ENCODE measurements around the gene PRKCA. TPM values are rescaled to one million over a fixed set of nuclear protein-coding genes. Genes with fewer than 3 reads are reported as not detected.

The PRKCA gene
- total RNA-seq, 1 donor from 2014 or later, result 2.2 TPM

DNA sequence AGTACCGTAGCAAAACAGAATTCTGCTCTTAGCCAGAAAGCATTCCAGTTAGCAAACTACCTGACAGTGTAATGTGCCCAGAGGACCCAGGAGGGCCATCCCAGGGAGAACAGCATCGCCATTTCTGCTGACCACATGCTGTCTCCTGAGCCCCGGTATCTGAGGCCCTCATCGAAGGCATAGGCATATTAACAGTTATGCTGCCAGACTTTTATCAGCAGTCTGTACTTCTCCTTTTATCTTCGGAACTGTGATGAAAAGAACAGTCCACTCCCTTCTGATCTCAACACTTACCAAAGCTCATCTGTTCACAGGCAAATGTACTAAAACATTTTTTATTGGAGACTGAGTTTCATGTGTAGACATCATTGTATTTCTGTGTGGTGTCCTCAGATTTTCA is 236.4 kb downstream of the PRKCA start:
- intact Hi-C loops (cut with micrococcal nuclease), result no loop called here
- no peak for DNase-seq
- H3K36me3 Mint-ChIP-seq (ENCODE audit: low read depth), result no peaks in the 10 kb centered on the region
- H3K4me1 Mint-ChIP-seq, result peaks cover 4% of the 10 kb centered on the region
- ChIA-PET CTCF (no interaction called here), POLR2A (no interaction called here)
- H3K9me3 Mint-ChIP-seq, result no peaks in the 10 kb centered on the region
- TF ChIP-seq, protein P1, sequence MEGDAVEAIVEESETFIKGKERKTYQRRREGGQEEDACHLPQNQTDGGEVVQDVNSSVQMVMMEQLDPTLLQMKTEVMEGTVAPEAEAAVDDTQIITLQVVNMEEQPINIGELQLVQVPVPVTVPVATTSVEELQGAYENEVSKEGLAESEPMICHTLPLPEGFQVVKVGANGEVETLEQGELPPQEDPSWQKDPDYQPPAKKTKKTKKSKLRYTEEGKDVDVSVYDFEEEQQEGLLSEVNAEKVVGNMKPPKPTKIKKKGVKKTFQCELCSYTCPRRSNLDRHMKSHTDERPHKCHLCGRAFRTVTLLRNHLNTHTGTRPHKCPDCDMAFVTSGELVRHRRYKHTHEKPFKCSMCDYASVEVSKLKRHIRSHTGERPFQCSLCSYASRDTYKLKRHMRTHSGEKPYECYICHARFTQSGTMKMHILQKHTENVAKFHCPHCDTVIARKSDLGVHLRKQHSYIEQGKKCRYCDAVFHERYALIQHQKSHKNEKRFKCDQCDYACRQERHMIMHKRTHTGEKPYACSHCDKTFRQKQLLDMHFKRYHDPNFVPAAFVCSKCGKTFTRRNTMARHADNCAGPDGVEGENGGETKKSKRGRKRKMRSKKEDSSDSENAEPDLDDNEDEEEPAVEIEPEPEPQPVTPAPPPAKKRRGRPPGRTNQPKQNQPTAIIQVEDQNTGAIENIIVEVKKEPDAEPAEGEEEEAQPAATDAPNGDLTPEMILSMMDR (IDR thresholded peaks at IDR 0.05), result no peak
- no peak overlapping the region for H3K4me3 Mint-ChIP-seq
- H3K27me3 Mint-ChIP-seq, result peaks cover 1% of the 10 kb centered on the region
- ATAC-seq (ENCODE audit: low read depth), result no peak
- no peak overlapping the region for H3K27ac Mint-ChIP-seq

DNA sequence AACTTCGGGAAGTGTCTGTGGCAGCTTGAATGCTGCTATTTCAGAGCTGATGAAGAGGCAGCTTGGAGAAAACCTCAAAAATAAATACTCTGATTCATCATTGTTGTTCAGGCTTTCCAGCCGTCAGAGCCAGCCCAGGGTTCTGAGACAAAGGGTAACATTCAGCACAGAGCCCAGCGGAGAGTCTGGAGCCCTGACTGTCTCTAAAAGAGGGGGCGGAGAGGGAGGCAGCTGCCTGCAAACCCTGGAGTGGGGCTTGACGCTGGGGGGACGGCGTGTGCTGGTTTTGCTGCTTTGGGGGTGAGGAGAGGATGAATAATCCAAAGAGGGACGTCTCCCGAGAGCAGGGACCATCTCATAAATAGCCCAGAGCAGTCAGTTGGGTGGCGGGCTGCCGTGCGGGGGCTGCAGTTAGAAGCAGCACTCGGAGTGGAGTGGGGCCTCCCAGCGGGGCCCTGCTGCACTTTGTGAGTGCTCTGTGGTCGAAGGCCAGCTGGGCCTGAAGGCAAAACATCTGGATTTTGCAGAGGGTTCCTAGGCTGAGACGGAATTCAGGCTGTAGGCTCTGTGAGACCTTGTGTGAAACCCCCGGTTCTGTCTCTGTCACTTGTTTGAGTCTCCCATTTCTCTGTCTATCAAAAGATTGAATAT is 237.8 kb downstream of the PRKCA start:
- H3K27ac Mint-ChIP-seq, result no peak overlapping the region
- ATAC-seq (ENCODE audit: low read depth), result no peak
- H3K27me3 Mint-ChIP-seq, result peaks cover 1% of the 10 kb centered on the region
- ChIA-PET POLR2A (no interaction called here), CTCF (no interaction called here)
- peaks cover 4% of the 10 kb centered on the region for H3K4me1 Mint-ChIP-seq
- intact Hi-C loops (cut with micrococcal nuclease), result no loop called here
- no peak for DNase-seq
- peaks cover under 1% of the 10 kb centered on the region for H3K9me3 Mint-ChIP-seq
- TF ChIP-seq, protein P1 (IDR thresholded peaks at IDR 0.05), result no peak
- no peaks in the 10 kb centered on the region for H3K36me3 Mint-ChIP-seq (ENCODE audit: low read depth)
- H3K4me3 Mint-ChIP-seq, result no peak overlapping the region

DNA sequence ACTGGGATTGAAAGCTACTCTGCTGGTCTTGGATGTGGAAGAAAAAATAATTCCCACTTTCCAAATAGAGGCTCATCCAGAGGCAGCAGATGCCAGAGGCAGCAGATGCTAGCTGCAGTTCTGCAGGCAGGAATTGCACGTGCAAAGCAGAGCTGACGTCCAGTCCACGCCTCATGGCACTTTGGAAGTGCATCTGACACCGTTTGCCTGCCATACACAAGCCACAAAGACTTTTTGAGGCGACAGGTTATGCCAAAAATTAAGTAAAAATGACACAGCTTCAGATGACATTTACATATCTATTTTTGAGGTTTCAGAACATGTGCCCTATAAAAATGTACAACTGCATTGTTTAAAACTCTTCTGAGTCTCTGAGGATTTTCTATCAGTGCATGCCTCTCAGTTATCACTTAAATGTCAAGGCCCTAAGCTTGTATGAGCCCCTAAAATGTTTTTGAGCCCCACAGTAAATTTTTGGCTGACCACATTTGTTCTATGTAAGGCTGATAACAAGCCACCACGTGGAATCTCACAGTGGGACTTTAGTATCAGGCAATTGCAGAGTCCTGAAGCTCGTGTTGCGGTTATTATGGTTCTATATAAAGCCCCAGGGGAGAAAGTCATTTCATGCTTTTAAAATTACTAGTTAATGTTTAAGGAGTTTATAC is 239.2 kb downstream of the PRKCA start:
- no peak overlapping the region for H3K4me3 Mint-ChIP-seq
- TF ChIP-seq, protein P1 (IDR thresholded peaks at IDR 0.05), result no peak
- H3K27ac Mint-ChIP-seq, result no peak overlapping the region
- ATAC-seq (ENCODE audit: low read depth) (peak; percentile 68), DNase-seq (no peak)
- H3K4me1 Mint-ChIP-seq, result peaks cover 4% of the 10 kb centered on the region
- H3K36me3 Mint-ChIP-seq (ENCODE audit: low read depth), result no peaks in the 10 kb centered on the region
- CTCF ChIA-PET, result no interaction called here
- intact Hi-C loops (cut with micrococcal nuclease), result no loop called here
- peaks cover 12% of the 10 kb centered on the region for H3K9me3 Mint-ChIP-seq
- POLR2A ChIA-PET, result no interaction called here
- peaks cover 1% of the 10 kb centered on the region for H3K27me3 Mint-ChIP-seq

DNA sequence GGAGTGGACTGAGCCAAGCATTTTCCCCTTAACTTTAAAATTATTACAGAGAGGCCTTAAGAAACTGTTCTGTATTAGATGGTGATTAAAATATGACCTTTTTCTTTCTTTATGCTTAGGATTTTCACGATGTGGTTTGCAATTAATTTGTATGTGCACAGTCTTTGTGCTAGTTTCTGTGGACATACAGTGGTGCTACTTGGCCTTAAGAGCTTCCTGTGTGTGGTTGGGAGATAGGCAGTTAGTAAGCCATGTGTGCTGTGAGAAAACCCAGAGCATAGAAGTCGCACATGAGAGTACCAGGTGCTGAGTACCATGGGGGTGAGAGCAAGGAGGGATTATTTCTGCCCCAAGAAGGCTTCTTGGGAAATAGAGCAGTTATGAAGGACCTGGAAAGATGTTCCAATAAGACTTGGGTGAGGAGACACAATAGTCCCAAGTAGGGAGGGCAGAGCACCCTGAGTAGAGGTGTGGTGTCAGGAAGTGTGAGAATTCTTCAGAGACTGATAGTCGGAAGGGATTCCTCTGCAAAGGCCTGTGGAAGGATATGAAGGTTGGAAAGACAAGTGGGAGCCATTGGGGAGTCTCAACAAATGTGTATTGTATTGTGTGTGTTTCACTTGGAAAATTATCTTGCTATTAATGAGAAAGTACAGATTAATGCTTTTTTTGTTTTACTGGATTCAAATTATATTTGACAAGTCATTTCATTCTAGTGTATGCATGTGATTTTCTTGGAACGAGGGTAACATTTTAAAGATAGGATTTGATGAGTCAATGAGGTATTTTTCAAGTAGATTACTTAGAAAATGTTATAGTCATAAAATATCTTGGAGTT is 239.9 kb downstream of the PRKCA start:
- H3K4me3 Mint-ChIP-seq, result no peak overlapping the region
- CTCF ChIA-PET, result no interaction called here
- POLR2A ChIA-PET, result no interaction called here
- H3K36me3 Mint-ChIP-seq (ENCODE audit: low read depth), result no peaks in the 10 kb centered on the region
- TF ChIP-seq, protein P1 (IDR thresholded peaks at IDR 0.05), result no peak
- H3K9me3 Mint-ChIP-seq, result peaks cover 18% of the 10 kb centered on the region
- H3K27me3 Mint-ChIP-seq, result peaks cover 1% of the 10 kb centered on the region
- H3K27ac Mint-ChIP-seq, result no peak overlapping the region
- intact Hi-C loops (cut with micrococcal nuclease), result no loop called here
- H3K4me1 Mint-ChIP-seq, result peaks cover 4% of the 10 kb centered on the region
- DNase-seq (no peak), ATAC-seq (ENCODE audit: low read depth) (peak; percentile 58)

DNA sequence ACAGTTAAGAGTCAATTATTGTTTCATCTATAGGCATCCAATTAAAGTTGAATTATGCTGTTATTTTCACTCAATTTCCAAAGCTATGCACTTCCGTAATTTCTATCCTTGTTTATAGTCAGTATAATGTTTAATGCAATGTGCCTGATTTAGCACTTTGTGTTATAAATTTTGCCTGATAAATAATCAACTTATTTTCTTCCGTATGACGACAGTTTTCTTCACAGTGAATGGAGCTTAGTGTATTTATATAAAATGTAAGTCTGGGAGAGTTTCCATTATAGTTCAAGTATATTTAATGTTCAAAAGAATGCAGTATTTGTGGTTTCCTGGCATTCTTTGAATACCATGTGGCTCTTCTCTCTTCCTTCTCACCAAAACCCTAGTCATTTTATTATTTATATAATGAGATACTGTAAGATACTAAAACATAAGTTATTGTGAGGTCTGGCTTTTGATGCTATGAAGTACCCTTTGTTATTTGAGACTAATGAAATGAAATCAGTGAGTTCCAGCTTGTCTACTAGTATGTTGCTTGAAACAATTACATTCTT is 240.6 kb downstream of the PRKCA start:
- ATAC-seq (ENCODE audit: low read depth) (no peak), DNase-seq (no peak)
- CTCF ChIA-PET, result no interaction called here
- peaks cover 1% of the 10 kb centered on the region for H3K27me3 Mint-ChIP-seq
- intact Hi-C loops (cut with micrococcal nuclease), result no loop called here
- POLR2A ChIA-PET, result no interaction called here
- no peak overlapping the region for H3K4me3 Mint-ChIP-seq
- no peak overlapping the region for H3K27ac Mint-ChIP-seq
- H3K36me3 Mint-ChIP-seq (ENCODE audit: low read depth), result no peaks in the 10 kb centered on the region
- H3K9me3 Mint-ChIP-seq, result peaks cover 18% of the 10 kb centered on the region
- TF ChIP-seq, protein P1 (IDR thresholded peaks at IDR 0.05), result no peak
- H3K4me1 Mint-ChIP-seq, result peaks cover 4% of the 10 kb centered on the region
